Measurements from ENCODE around the gene PGBD1. TPM values are rescaled to one million over a fixed set of nuclear protein-coding genes. Genes with fewer than 3 reads are reported as not detected.

PGBD1 gene
- total and polyA plus RNA-seq, 2 of the 13 experiments (the other 11 are each of a cell fraction or from before 2014, with no cell fraction given): 3.6 to 6.9 TPM

- TF ChIP-seq ZBTB44 (CRISPR knock-in tag; IDR thresholded peaks at IDR 0.05) (peak; percentile 78; the same call in 1 of the 2 replicates), HNF4G (IDR thresholded peaks at IDR 0.05; ENCODE audit: borderline replicate concordance, low read depth, low read length) (no peak), HNF4G (CRISPR knock-in tag; IDR thresholded peaks at IDR 0.05; ENCODE audit: borderline replicate concordance, low read depth) (peak; percentile 56), AGO2 (optimal IDR thresholded peaks at IDR 0.05; ENCODE audit: low read depth, low read length) (no peak), ZNF33B (CRISPR knock-in tag; IDR thresholded peaks at IDR 0.05) (peak; percentile 94; the same call in 1 of the 2 replicates), MZF1 (CRISPR knock-in tag; IDR thresholded peaks at IDR 0.05; ENCODE audit: borderline replicate concordance) (no peak), ZNF432 (CRISPR knock-in tag; IDR thresholded peaks at IDR 0.05; ENCODE audit: borderline replicate concordance) (no peak), ZFYVE20 (CRISPR knock-in tag; IDR thresholded peaks at IDR 0.05; ENCODE audit: borderline replicate concordance, low read depth) (no peak), ZNF747 (CRISPR knock-in tag; IDR thresholded peaks at IDR 0.05; ENCODE audit: borderline replicate concordance) (no peak), IKZF1 (IDR thresholded peaks at IDR 0.05) (no peak), ATM (IDR thresholded peaks at IDR 0.05; ENCODE audit: borderline replicate concordance) (no peak), TOE1 (CRISPR knock-in tag; IDR thresholded peaks at IDR 0.05) (peak; percentile 77; the same call in 1 of the 2 replicates), ZBTB39 (CRISPR knock-in tag; IDR thresholded peaks at IDR 0.05) (no peak), ZNF879 (CRISPR knock-in tag; IDR thresholded peaks at IDR 0.05) (no peak; the same call in 1 of the 2 replicates), ATF2 (CRISPR knock-in tag; IDR thresholded peaks at IDR 0.05) (peak; percentile 82), KMT2A (CRISPR knock-in tag; IDR thresholded peaks at IDR 0.05) (peak; percentile 97), CERS6 (CRISPR knock-in tag; IDR thresholded peaks at IDR 0.05) (no peak), CCAR2 (optimal IDR thresholded peaks at IDR 0.05; ENCODE audit: low read depth, low read length) (no peak), KDM3A (CRISPR knock-in tag; IDR thresholded peaks at IDR 0.05; ENCODE audit: low read depth) (peak; percentile 86; the same call in 1 of the 2 replicates), SNRNP70 (IDR thresholded peaks at IDR 0.05; ENCODE audit: low read depth, low read length) (no peak), ISL2 (CRISPR knock-in tag; IDR thresholded peaks at IDR 0.05) (peak; percentile 68; the same call in 1 of the 2 replicates), ZNF451 (CRISPR knock-in tag; IDR thresholded peaks at IDR 0.05) (no peak), ZNF335 (CRISPR knock-in tag; IDR thresholded peaks at IDR 0.05) (peak; percentile 90), ELF3 (CRISPR knock-in tag; IDR thresholded peaks at IDR 0.05) (peak; percentile 74)
Measured at GRCh38 chr6:28266962-28267694, 14.2 kb upstream of the PGBD1 start, which contains the start of gene ZSCAN26 (continued).

All from HepG2 (cell line).